Esophagus squamous epithelium (tissue), 5 donors: ENCODE results near the gene GPR157. TPM values are rescaled to one million over a fixed set of nuclear protein-coding genes. Genes with fewer than 3 reads are reported as not detected.

ENCODE experiments used
- DNase-seq: peaks from one replicate; lab custom pipeline; 2025; lab: John Stamatoyannopoulos, UW
- H3K27ac ChIP-seq, 4 donors: fragments of 200-600 bp; sonication (generic); one replicate each; pipeline ENCODE4 v1.5.1; 2016 to 2019; ENCODE audit warnings: mild to moderate bottlenecking in 1 of 4
- H3K27me3 ChIP-seq, 4 donors: fragments of 200-600 bp; sonication (generic); 1 replicate in 3 of 4; 2 replicates in 1 of 4; pipeline versions ENCODE4 v1.5.1 to v1.6.0; 2017 to 2021; ENCODE audit warnings: antibody characterized with exemption in 1 of 4
- H3K36me3 ChIP-seq, 3 donors: fragments of 200-600 bp; sonication (generic); one replicate each; pipeline ENCODE4 v1.5.1; 2016 to 2019
- H3K4me1 ChIP-seq, 3 donors: fragments of 200-600 bp; sonication (generic); one replicate each; pipeline ENCODE4 v1.5.1; 2017 to 2019
- H3K4me3 ChIP-seq, 4 donors: fragments of 200-600 bp; sonication (generic); 1 replicate in 3 of 4; 2 replicates in 1 of 4; pipeline ENCODE4 v1.5.1; 2016 to 2019; ENCODE audit warnings: mild to moderate bottlenecking in 2 of 4, moderate library complexity in 1 of 4
- H3K9me3 ChIP-seq, 3 donors: fragments of 200-600 bp; sonication (generic); one replicate each; pipeline ENCODE4 v1.5.1; 2016 to 2019
- POLR2A ChIP-seq, 4 donors: fragments of 450-650 bp; IDR thresholded peaks; one replicate each; pipeline ENCODE4 v1.6.1; 2017; ENCODE audit warnings: antibody characterized with exemption in 4 of 4, mild to moderate bottlenecking in 4 of 4, moderate library complexity in 3 of 4
- WGBS, 2 donors: methylation state at CpG; one replicate each; pipeline ENCODE4 v1.1.5; 2018; 5-methylcytosine and 5-hydroxymethylcytosine counted together
- intact Hi-C: fragments of 100-400 bp; cut with DNase I; formaldehyde crosslinking; loops from one replicate; pipeline ENCODE4 v1.15.0; 2022
- total RNA-seq, 4 donors: library from RNA; depleted of rRNA; stranded (reverse); fragments of >200 nt; gene quantifications; one replicate each; pipeline ENCODE4 v1.1.0, GENCODE V29; 2016
- TF ChIP-seq, protein P1 (sequence below), 6 experiments: fragments of 450-650 bp in 4 of 6; fragments of 200-600 bp in 2 of 6; sonication (generic) in 2 of 6; IDR thresholded peaks; one replicate each; pipeline ENCODE4 v1.5.1; 2016 to 2019; ENCODE audit warnings: antibody characterized with exemption in 6 of 6, mild to moderate bottlenecking in 4 of 6, moderate library complexity in 4 of 6
- donor health status: DM: yes; HTN: yes; CAD: no.

GPR157 gene
- total RNA-seq, 4 donors from 2014 or later, result 28.5 to 57.4 (median 30.2) TPM

DNA sequence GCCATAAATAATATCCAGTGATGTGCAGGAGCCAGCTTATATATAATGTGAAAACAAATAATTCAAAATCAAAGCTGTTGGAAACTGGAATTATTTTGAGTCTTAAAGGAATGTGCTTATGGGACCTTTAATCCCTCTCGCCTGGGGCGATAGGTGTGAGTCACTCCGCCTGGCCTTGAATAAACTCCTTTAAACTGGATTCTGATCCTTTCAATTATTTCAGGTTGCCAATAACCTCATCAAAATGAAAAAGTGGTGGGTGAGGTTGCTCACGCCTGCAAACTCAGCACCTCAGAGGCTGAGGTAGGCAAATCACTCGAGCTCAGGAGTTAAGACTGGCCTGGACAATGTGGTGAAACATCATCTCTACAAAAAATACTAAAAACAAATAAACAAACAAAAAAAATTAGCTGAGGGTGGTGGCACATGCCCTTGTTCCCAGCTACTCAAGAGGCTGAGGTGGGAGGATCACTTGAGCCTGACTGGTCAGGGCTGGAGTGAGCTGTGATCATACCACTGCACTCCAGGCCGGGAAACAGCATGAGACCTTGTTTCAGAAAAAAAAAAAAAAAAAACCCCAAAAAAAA, 48.1 kb downstream of the GPR157 start:
- peak overlapping the region; percentile 25 to 87 (median 76) for H3K27ac ChIP-seq
- WGBS, 2 donors, result 48 to 62% methylated on average over 5 to 6 of the region's 6 CpGs
- H3K27me3 ChIP-seq, result no peaks in the 10 kb centered on the region
- DNase-seq, result no peak
- intact Hi-C loops, result no loop called here
- no peaks in the 10 kb centered on the region for H3K9me3 ChIP-seq
- H3K36me3 ChIP-seq, result no peaks in the 10 kb centered on the region
- TF ChIP-seq, protein P1, sequence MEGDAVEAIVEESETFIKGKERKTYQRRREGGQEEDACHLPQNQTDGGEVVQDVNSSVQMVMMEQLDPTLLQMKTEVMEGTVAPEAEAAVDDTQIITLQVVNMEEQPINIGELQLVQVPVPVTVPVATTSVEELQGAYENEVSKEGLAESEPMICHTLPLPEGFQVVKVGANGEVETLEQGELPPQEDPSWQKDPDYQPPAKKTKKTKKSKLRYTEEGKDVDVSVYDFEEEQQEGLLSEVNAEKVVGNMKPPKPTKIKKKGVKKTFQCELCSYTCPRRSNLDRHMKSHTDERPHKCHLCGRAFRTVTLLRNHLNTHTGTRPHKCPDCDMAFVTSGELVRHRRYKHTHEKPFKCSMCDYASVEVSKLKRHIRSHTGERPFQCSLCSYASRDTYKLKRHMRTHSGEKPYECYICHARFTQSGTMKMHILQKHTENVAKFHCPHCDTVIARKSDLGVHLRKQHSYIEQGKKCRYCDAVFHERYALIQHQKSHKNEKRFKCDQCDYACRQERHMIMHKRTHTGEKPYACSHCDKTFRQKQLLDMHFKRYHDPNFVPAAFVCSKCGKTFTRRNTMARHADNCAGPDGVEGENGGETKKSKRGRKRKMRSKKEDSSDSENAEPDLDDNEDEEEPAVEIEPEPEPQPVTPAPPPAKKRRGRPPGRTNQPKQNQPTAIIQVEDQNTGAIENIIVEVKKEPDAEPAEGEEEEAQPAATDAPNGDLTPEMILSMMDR (IDR thresholded peaks at IDR 0.05), result no peak
- TF ChIP-seq POLR2A (IDR thresholded peaks at IDR 0.05), result no peak
- no peak overlapping the region for H3K4me3 ChIP-seq
- peaks cover 40 to 100% (median 60%) of the 10 kb centered on the region in 3 donors for H3K4me1 ChIP-seq

DNA sequence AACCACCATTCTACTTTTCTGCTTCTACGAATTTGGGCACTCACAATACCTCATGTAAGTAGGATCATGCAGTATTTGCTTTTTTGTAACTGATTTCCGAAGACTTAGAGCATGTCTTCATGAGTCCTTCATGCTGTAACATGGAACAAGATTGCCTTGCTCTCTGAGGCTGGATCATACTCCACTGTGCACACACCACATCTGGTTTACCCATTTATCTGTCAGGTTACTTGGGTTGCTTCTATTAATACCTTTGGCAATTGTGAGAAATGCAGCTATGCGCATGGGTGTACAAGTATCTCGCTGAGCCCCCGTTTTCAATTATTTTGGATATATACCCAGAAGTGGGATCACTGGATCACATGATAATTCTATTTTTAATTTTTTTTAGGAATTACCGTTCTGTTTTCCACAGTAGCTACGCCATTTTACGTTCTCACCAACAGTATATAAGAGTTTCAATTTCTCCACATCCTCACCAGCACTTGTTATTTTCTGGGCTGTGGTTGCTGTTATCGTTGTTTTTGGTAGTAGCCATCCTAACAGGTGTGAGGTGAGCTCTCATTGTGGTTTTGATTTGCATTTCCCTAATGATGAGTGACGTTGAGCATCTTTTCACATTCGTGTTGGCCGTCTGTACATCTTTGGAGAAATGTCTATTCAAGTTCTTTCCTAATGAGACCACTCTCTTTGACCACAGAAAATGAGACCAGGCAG, 48.8 kb downstream of the GPR157 start:
- 53 to 60% methylated on average over 12 of the region's 12 CpGs for WGBS, 2 donors
- intact Hi-C loops, result no loop called here
- TF ChIP-seq, protein P1 (IDR thresholded peaks at IDR 0.05), result no peak
- TF ChIP-seq POLR2A (IDR thresholded peaks at IDR 0.05), result no peak
- DNase-seq, result no peak
- Histone ChIP-seq H3K4me3 (no peak overlapping the region), H3K27me3 (no peaks in the 10 kb centered on the region), H3K4me1 (peaks cover 39 to 100% (median 56%) of the 10 kb centered on the region in 3 donors), H3K27ac (peak overlapping the region; percentile 4 to 87 (median 76)), H3K9me3 (no peaks in the 10 kb centered on the region), H3K36me3 (no peaks in the 10 kb centered on the region)

DNA sequence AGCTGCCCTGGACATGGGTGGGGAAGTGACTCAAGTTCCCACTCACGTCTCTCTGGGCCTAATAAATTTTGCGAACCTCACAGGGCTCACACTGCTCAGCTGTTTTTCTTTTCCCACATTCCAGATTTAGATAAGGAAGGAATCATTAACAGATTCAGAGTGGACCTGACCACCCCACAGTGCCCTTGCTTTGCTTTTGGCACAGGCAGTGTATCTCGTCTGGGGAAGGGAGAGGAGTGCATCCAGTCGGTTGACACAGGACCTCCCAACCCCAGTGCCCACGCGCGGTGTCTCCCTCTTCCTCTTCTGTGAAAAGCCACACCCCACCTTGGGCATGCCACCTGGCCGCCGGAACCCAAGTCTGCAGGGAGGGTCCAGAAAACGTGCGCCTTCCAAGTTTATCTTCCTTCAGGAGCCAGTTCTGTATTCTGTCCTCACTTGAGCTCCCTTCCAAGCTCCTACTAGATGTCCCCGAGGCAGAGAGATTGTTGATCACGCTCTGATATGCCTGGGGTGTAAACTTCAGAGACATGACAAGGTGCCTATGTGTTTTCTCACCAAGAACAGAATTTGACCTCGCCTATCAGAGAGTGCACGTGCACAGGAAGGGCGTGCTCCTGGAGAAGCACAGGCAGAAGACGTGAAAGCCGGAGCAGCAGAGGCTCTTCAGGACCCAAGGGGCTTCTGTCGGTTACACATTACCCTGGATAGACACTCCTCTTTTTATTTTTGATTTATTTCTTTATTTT, 50.0 kb downstream of the GPR157 start:
- peak overlapping the region; percentile 59 to 87 (median 76) for H3K27ac ChIP-seq
- WGBS, 2 donors, result 33 to 43% methylated on average over 17 to 19 of the region's 19 CpGs
- peaks cover 32 to 100% (median 49%) of the 10 kb centered on the region in 3 donors for H3K4me1 ChIP-seq
- H3K4me3 ChIP-seq, result no peak overlapping the region
- no peaks in the 10 kb centered on the region for H3K9me3 ChIP-seq
- intact Hi-C loops, result no loop called here
- H3K27me3 ChIP-seq, result no peaks in the 10 kb centered on the region
- DNase-seq, result no peak
- no peaks in the 10 kb centered on the region for H3K36me3 ChIP-seq
- TF ChIP-seq, protein P1 (IDR thresholded peaks at IDR 0.05), result no peak
- TF ChIP-seq POLR2A (IDR thresholded peaks at IDR 0.05), result no peak

DNA sequence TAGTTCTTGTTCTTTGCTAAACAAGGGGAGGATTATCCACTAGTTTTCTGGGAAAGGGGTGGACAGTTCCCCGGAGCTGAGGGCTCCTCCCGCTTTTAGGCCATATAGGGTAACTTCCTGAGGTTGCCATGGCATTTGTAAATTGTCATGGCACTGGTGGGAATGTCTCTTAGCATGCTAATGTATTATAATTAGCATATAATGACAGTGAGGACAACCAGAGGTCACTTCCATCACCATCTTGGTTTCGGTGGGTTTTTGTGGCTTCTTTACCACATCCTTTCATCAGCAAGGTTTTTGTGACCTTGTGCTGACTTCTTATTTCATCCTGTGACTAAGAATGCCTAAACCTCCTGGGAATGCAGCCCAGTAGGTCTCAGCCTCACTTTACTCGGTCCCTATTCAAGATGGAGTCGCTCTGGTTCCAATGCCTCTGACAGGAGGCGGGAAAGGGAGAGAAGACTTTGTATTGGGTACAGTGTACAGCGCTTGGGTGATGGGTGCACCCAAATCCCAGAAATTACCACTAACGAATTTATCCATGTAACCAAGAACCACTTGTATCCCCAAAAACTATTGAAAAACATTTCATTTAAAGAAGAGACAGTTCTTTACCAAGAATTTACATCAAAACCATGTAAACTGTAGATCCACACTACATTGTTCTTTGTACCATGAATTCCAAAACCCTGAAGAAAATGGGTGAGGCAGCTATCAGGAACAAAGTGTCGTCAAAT, 50.7 kb downstream of the GPR157 start:
- peak overlapping the region; percentile 2 to 87 (median 76) for H3K27ac ChIP-seq
- no peak overlapping the region for H3K4me3 ChIP-seq
- no peak for DNase-seq
- no peak for TF ChIP-seq POLR2A (IDR thresholded peaks at IDR 0.05)
- TF ChIP-seq, protein P1 (IDR thresholded peaks at IDR 0.05), result no peak
- no peaks in the 10 kb centered on the region for H3K36me3 ChIP-seq
- peaks cover 27 to 100% (median 51%) of the 10 kb centered on the region in 3 donors for H3K4me1 ChIP-seq
- 50 to 53% methylated on average over 7 to 9 of the region's 9 CpGs for WGBS, 2 donors
- intact Hi-C loops, result no loop called here
- H3K27me3 ChIP-seq, result no peaks in the 10 kb centered on the region
- H3K9me3 ChIP-seq, result no peaks in the 10 kb centered on the region
